ENCODE data around the gene USP53.

Gene USP53

DNA sequence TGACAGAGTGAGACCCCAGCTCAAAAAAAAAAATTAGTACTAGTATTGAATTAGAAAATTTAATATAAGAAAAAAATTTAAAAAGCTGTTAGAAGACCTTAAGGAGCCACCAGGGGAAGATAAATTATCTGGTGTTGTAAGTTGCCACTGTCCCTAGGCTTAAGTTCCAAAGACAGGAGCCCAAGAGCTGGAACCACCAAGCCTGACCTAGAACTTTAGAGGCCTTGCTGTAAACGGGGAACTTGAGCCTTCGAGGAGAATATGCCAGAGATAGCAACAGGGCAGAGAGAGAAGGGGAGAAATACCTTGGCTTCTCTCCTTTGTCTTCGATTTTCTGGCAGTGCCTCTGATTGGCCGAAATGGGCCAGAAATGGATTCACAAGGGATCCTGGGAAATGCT, 8.9 kb downstream of the USP53 start:
- no peak for TF ChIP-seq CTCF (IDR thresholded peaks at IDR 0.05; ENCODE audit: insufficient read depth, missing control alignments)
- FAIRE-seq: no peak
- DNase-seq (ENCODE audit: insufficient read length, low spot score): no peak

DNA sequence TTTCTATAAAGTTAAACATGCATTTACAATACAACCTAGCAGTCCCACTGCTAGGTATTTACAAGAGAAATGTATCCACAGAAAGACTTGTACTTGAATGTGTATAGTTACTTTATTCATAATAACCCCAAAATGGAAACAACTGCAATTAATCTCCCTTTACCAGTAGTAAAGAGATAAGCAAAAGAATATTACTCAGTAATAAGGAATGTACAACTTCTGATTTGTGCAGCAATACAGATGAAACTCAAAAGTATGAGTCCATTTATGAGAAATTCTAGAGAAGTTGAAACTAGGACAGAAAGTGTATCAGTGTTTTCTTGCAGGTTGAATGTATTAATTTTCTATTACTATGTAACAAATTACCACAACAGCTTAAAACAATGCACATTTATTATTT, 15.2 kb downstream of the USP53 start:
- DNase-seq (ENCODE audit: insufficient read length, low spot score): no peak
- TF ChIP-seq CTCF (IDR thresholded peaks at IDR 0.05; ENCODE audit: insufficient read depth, missing control alignments): no peak
- no peak for FAIRE-seq

DNA sequence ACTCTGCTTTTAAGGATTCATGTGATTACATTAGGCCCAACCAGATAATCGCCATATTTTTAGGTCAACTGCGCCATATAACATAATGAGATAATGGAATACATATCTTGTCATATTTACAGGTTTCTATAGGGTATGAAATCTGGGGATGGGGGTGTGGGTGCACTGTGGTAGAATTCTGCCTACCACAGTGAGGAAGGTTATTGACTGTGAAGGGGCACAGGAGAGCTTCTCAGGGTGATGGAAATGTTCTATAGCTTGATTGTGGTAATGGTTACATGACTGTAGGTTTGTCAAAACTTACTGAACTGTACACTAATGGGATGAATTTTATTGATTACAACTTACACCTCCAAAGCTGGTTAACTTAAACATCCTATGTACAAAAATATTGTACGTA, 15.9 kb downstream of the USP53 start:
- no peak for TF ChIP-seq CTCF (IDR thresholded peaks at IDR 0.05; ENCODE audit: insufficient read depth, missing control alignments)
- no peak for DNase-seq (ENCODE audit: insufficient read length, low spot score)
- no peak for FAIRE-seq

GRCh38 chr4:119229908-119230687, 17.6 kb downstream of the USP53 start:
- FAIRE-seq (no peak), DNase-seq (ENCODE audit: insufficient read length, low spot score) (no peak)
- TF ChIP-seq CTCF (IDR thresholded peaks at IDR 0.05; ENCODE audit: insufficient read depth, missing control alignments): no peak

DNA sequence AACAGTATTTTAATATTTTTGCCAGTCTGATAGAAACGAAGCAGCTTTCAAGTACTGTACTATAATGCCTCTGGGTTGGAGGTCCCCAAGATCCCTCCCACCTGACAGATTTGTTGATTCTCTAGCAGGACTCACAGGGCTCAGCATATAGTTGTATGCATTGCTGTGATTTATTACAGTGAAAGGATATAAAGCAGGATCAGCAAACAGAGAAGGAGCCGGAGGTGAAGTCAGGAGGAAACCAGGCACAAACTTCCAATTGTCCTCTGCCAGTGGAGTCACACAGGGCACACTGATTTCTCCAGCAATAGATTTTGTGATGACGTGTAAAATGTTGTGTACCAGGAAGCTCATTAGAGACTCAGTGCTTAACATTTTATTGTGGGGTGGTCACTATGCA, 19.0 kb downstream of the USP53 start:
- no peak for DNase-seq (ENCODE audit: insufficient read length, low spot score)
- FAIRE-seq: no peak
- TF ChIP-seq CTCF (IDR thresholded peaks at IDR 0.05; ENCODE audit: insufficient read depth, missing control alignments): no peak

DNA sequence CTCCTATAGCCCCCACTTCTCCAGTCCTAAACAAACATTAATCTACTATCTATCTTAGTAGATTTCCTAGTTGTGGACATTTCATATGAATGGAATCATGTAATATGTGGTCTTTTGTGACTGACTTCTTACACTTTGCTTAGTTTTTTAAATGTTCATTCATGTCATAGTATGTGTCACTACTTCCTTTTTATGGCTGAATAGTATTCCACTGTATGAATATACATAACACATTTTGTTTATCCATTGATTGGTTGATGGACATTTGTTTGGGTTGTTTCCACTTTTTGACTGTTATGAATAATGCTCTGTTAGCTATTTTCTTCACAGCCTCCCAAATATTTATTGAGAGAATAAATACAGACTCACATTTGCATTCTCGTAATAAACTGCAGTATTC, 19.8 kb downstream of the USP53 start:
- no peak for FAIRE-seq
- DNase-seq (ENCODE audit: insufficient read length, low spot score): no peak
- TF ChIP-seq CTCF (IDR thresholded peaks at IDR 0.05; ENCODE audit: insufficient read depth, missing control alignments): no peak

GRCh38 chr4:119233191-119233590, 20.7 kb downstream of the USP53 start:
- no peak for DNase-seq (ENCODE audit: insufficient read length, low spot score)
- TF ChIP-seq CTCF (IDR thresholded peaks at IDR 0.05; ENCODE audit: insufficient read depth, missing control alignments): no peak
- FAIRE-seq: no peak
